Measurements from ENCODE around the gene CXCL6.

The CXCL6 gene

DNA sequence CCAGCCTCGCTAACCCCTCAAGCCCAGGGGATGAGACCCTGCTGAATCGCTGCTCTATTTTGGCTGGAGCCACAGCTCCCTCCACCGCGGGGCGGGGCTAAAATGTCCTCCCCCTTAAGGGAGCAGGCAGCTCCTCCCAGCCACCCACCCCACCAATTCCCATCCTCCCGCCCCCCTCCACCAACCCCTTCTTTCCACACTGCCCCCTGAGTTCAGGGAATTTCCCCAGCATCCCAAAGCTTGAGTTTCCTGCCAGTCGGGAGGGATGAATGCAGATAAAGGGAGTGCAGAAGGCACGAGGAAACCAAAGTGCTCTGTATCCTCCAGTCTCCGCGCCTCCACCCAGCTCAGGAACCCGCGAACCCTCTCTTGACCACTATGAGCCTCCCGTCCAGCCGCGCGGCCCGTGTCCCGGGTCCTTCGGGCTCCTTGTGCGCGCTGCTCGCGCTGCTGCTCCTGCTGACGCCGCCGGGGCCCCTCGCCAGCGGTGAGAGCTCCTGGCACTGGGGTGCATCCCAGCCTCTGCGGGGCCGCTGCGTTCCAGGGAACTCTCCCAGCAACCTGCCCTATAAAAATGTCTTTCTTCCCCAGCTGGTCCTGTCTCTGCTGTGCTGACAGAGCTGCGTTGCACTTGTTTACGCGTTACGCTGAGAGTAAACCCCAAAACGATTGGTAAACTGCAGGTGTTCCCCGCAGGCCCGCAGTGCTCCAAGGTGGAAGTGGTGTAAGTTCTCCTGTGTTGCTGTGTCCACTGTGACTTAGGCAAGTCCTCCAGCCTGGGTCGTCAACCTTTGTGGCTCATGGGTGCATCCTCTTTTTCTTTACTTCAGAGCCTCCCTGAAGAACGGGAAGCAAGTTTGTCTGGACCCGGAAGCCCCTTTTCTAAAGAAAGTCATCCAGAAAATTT is at the start of gene CXCL6:
TSS of gene CXCL6 (plus strand) at position 306 of the 907 bp plus-strand sequence. CDS start at position 379, 73 bp downstream.
- no peak for DNase-seq

DNA sequence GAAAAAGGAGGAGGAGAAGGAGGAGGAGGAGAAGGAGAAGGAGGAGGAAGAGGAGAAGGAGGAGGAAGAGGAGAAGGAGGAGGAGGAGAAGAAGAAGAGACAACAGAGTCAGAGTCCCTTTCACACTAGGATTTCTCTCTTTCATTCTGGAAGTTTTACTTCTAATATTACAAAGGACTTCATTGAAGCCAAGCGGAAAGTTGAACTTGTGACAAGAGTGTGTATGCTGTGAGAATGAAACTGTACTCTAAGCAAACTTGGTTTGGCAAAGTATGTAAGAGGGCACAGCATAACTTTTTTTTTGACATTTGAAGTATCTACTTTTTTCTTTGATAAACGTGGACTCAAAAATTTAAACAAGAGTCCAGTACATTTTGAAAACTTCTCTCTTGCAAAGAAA is 48.1 kb upstream of the CXCL6 start:
- DNase-seq = no peak

DNA sequence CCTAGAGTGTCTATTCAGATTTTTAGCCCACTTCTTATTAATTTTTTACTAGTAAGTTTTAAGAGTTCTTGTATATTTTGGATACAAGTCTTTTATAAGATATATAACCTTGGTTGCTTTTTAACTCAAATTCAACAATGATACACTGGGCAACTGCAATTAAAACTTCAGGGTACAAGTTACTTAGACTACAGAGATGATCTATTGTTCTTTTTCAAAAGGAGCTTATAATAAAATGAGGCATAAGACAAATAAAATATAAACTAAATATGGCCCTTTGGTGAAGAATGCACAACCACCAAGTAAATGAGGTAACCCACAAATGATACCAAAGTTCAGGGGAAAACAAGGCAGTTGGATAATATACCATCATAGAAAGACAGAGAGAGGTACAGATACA is 37.6 kb upstream of the CXCL6 start:
- DNase-seq = no peak

DNA sequence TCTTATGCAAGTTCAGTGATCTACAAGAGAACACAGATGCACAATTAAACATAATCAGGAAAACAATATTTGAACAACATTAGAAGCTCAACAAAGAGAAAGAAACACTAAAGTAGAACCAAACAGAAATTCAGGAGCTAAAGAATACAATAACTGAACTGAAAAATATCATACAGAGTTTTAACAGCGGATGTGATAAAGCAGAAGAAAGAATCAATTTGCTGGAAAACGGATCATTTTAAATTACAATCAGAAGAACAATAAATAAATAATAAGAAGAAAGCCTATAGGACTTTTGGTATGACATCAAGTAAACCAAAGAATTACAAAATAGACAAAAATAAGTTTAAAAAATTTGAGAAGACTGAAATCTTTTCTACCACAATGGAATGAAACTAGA is 36.3 kb upstream of the CXCL6 start:
- DNase-seq = no peak

DNA sequence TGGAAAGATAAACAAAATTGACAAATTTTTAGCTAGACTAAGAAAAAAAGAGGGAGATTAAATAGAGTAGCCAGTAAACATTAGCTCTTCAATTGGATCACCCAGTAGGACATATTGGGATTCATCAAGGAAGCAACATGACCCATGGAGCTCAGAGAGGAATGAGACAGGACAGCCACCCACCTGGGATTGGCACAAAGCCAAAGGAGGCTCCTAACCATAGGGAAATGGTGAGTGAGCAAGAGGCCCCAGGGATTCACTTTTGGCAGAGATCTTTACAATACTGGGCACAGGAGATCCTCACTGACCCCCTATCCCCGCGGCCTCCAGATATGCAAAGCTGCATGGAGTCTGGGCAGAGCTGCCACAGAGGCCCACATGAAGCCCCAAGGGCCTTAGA is 34.8 kb upstream of the CXCL6 start:
- DNase-seq = no peak

DNA sequence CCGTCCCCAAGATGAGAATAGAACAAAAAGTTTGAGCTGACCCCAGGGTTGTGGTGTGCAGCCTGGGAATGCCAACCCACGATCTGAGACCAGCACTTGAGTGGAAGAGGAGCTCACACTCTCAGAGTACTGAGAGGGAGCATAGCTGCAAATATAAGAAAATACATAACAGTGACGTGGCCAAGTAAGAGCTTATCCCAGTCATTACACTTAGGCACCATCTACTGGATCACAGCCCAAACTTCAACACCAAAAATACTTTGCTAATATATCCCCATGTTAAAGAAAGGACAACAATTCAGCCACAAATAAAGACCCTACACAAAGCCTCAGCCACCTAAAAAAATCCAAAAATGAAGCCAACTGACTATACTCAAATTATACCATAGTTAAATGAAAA is 33.3 kb upstream of the CXCL6 start:
- no peak for DNase-seq

DNA sequence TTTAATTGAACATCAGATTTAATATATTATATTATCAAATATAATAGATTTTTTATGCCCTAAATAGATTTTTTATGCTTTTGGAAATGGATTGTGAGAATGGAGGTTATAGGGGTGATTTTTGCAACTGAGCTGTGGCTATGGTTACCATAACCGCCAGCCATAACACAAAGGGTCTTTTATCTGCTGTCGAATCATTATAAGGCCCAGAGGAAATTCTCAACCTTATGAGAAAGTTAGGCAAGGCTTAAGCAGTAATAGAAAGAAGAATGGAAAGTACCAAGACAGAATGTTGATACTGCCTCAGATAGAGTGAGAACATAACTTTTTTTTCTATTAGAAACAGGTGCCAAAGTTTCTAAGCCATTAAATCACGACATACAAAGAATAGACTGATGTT is 26.3 kb upstream of the CXCL6 start:
- DNase-seq = no peak

DNA sequence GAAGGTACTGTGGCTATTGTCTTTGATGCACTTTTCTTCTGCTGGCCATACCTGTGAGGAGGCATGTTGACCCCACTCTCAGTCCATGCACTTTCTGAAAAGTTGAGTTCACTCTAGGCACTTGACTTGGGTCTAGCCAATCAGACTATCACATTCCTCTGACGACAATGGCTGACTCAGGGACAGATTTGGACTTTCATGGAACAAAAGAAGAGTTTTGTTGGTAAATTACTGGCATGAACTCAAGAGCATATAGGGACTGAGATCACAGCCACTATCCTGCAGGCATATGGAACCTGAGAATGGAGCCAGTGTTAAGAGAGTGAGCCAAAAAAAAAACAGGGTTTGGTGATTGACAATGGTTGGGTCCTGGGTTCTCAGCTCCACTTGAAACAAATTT is 24.6 kb upstream of the CXCL6 start:
- DNase-seq = no peak

DNA sequence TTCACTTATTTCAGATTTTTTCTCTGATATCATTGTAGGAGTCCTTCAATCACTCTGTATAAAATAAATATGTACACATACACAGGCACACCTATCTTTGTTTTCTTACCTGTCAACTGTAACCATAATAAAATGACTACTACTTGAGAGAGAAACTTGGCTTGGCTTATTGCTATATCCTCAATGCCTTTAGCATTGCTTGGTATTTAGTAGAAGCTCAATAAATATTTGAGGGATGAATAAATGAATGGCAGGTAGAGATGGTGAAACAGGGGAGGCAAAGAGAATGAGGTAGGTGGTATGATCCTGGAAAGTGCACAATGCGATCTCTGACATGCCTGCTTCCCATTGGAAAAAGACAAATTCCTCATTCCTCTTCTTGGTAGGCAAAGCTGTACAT is 21.8 kb upstream of the CXCL6 start:
- no peak for DNase-seq

DNA sequence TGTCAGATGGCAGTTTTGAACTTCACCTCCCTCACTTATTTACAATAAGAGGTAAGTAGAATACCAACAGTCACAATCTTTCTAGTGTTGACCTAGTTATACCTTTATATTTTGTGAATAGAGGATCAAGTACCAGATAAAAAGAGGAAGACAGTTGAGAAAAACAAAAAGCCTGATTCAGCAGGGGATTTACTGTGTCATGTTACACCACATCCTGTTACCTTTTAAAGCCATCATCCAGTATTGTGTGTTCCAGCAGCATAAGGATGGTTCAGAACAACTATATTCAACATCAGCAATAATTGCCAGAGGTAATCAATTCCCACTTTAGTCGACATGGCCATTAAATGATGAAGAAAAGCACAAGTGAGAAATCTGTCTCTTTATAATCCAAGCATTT is 21.3 kb upstream of the CXCL6 start:
- DNase-seq = no peak

DNA sequence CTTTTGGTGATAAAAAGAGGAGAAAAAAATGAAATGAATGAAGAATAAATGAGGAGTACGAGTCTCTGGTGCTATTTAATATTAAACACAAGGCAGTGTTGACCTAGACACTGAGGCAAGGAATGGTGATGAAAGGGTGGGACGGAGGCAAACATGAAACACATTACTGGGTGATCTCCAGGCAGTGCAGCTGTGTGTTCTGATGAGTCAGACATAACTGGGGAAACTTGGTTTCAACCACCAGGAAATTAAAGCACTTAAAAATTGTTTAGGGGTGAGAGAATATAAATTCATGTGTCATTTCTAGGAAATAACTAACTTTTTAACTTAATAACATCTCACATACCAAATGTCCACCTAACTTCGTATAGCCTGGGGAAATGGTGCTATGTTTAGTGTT is 19.7 kb upstream of the CXCL6 start:
- DNase-seq = no peak

DNA sequence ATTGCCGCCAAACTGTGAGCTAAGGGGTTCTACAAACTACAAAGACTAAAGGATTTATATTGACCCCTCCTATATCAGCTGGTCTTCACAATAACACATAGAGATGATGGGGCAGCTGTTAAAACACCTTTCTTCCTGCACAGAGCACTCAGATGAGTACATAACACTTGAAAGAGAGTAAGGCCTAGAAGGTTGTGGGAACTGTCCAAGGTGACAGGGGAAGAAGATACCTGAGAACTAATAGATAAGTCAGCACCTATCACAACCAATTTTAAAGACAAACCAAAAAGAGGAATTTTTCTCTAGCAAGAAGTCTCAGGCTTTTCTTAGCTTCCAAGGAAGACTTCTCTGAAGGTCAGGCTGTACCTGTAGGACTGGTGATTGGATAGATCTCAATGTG is 19.1 kb upstream of the CXCL6 start:
- no peak for DNase-seq

DNA sequence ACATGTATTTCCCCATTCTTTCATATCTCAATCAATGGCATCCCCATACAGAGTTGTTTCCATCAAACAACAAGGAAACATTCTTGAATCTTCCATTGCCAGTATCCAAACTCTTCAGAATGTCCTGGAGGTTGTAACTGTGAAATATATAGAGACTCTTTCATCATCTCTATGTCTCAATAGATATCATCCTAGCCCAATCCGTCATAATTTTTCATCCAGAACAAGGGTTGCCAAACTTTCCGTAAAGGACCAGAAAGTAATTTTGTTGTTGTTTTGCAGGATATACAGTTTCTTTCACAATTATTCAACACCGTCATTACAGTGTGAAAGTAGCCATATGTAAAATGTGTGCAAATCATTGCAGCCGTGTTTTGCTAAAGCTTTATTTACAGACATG is 15.2 kb upstream of the CXCL6 start:
- DNase-seq = no peak

DNA sequence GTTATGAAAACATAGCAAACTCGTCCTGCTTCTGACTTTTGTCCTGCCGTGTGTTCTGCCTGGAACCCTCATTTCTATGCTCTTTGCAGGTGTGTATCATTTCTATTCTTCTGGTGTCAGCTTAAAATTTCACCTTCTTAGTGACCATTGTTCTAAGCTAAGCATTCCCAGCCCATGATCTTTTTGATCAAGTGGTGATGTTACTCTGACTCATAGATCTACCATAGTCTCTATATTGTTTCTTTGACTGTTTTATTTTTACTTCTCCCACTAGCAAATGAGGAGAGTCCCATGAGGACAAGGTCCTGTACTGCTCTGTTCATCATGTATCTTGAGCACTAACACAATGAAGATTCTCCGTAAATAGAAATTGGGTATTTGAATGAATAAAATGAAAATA is 14.1 kb upstream of the CXCL6 start:
- no peak for DNase-seq

DNA sequence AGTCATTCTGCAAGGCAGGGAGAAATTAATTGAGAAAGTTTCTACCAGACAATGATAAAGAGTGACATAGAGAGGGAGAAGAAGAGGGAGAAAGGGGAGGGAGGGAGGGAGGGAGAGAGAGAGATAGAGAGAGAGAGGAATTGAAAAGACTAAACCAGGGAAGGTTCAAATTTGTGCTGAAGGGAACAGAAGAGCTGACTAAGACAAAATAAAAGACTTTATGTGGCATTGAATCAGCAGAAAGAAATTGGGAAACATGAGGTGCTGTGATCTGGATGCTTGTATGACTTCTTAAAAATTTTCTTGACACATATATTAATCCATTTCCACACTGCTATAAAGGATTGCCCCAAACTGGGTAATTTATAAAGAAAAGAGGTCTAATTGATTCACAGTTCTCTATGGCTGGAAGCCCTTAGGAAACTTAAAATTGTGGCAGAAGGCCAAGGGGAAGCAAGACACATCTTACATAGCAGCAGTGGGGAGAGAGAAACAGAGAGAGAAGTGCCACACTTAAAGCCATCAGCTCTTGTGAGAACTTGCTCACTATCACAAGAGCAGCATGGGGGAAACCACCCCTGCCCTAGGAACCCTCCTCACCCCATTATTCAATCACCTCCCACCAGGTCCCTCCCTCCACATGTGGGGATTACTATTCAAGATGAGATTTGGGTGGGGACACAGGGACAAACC is 13.5 kb upstream of the CXCL6 start:
- DNase-seq = no peak

DNA sequence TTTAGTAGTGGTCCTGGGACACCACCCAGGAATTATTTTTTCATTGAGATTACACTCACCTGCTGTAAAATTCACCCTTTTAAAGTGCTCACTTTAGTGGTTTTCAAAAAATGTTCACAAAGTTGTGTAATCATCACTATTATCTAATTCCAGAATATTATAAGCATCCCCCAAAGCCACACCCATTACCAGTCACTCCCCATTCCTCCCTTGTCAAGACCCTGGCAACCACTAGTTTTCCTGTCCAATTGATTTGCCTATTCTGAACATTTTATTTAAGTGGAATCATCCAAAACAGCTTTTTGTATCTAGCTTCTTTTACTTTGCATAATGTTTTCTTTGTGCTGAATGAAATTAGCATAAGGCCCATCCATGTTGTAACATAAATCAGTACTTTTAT is 12.7 kb upstream of the CXCL6 start:
- DNase-seq = no peak

DNA sequence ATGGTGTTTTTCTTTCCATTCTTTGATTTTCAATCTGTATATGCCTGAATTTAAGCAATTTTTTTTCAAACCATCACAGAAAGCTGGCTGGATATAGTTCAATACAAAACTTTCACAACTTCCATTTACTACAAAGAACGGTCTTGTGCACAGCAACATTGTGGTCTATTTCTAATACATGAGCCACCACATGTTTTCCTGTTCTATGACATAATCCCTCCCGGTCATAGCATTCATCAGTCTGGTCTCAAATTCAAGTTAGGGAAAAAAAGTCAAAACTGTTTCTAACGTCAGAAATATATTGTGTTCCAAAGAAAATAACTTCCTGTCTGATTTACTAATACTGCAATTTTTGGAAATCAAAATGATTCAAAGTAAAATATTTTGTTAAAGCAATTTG is 7.5 kb upstream of the CXCL6 start:
- no peak for DNase-seq

DNA sequence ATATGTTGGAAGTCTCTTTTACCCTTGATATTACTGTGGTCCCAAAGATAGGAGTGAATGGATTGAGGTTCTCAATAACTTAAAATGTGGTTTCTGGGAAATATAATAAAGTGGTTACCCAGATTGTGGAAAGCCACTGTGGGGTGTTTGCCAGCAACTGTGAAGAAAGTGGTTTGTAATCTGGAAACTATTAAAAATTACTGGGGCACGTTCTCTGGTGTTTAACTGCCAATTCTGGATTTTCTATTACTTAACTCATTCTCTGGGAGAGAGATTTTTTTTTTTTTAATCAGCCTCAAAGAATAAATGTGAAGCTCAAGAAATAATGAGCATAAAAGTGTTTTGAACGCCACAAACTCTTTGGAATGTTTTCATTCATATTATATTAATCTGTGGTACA is 4.9 kb upstream of the CXCL6 start:
- no peak for DNase-seq

DNA sequence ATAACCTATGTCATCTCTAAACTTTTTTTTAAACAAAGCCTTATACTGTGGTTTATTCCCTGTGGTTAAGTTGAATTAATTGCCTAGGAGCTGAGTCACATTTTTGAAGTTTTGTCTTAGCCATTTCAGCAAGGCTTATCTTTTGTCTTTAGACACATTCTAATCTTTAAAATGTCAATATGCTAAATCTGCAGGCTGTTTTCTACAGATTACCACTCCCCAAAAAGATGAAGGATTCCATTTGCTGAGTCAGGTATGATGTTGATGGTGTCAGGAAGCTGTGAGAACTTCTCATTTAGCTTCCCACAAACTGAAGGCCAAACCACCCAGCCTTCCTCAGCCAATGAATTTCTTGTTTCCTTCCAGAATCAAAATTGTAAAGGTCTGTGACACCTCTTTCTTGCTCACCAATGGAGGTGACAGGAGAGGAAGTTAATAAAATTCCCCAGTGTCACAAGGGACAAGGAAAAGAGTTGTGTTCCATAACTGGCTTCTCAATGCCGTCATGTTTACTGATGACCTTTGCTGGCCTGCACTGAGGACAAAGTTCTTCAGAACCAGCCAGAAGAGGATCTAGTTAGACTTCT is 3.7 kb upstream of the CXCL6 start:
- no peak for DNase-seq

DNA sequence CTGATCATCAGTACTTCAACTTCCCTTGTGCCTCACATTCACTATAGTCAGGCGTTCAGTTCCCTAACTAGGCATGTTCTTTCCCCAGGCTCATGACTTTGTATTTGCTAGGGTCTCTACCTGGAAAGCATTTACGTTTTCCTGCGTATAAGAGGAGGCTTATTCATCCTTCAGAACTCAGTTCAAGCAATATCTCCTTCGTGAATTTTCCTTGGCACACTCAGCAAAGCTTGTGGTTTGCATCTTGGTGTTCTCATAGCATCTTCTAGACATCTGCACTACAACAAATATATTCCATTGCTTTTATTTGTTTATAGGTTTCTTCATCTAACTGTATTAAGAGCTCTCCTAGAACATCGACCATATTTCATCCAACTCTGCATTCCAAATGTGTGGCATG is 2.6 kb downstream of the CXCL6 start:
- DNase-seq = no peak

DNA sequence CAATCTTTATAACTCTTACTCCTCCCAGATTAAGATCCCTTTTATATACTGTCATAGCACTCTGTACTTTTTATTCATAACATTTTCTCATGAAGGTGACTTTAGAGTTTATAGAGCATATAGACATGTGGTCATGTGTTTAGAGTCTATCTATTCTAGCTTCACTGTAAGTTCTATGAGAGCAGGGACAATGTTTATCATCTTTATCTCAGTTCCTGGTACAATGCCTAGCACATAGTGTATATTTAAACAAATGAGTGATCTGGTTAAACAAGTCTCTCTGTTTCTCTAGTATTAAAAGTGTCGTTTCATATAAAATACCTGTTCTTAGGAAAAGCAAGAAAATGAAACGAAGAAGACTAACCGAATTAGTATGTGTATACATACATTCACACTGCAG is 3.2 kb downstream of the CXCL6 start:
- DNase-seq = no peak

DNA sequence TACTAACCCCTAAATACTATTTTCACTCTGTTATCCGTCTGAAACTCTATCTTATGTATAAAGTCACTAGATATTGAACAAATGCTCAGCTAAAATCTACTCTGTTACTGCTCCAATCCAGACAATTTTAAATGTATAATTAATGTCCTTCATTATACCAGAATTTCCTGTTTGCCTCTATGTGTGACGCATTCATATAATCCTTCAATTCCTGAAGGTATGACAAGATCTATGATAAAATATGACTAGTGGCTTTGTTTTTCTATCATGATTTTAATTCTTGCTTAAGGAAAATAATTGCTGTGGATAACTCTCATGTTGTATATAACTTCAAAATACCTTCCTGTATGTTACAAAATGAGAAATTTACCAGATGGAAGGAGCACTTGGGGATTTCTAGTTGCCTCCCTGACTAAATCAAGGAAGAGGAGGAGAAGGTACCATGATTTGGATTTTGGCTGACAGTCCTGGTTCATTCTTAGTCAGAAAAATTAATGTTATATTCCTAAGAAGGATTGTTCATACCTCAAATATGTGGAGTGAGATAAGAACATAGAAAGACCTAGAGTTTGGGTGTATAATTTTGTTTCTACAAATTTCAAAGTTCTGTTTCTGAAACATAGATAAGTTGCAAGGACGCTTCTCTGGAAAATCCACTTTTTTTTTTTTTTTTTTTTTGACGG is 4.9 kb downstream of the CXCL6 start:
- no peak for DNase-seq

DNA sequence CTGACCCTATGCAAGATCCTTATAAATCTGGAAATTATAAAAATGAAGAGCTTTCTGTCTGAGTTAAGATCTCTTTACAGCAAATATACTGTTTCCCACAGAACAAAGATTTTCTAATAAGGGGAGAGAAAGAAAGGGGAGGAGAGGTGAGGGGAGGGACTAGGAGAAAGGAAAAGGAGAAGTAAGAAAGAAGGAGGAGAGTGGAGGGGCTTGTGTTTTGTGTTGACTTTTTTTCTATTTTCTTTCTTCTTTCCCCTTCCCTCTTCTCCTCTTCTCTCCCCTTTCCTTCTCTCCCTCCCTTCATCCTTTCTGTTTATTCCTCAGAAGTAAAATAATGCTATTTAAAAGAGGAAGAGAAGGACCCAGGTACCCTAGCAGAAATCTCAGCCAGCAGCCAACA is 6.2 kb downstream of the CXCL6 start:
- no peak for DNase-seq

DNA sequence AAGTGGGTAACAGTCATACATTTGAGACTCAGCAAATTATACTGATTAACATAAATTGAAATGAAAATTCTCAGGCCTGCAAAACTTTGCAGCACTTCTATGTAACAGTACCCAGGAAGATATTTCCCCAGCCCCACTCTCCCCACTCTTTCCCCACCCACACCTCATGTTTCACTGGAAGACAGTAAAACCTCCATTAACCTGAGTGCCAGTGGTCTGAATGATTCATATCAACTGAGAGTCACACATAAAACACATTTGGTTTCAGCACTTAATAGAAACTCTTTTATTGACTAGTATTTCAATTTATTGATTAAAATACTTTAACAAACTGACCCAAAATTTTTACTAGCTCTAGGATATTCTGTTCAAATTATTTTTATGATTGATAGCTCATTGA is 6.9 kb downstream of the CXCL6 start:
- DNase-seq = no peak

Measured in activated effector memory CD4-positive, alpha-beta T cell treated with anti-CD3 and anti-CD28 coated beads, Interleukin-2, amount 50 U/mL, for 16 hours (primary cell).